GM19452 (cell line): ENCODE measurements around the gene CREG2.
"Not testable (repeated sequence)": the region's sequence is repeated elsewhere in the genome, so short reads cannot be mapped to it uniquely, and the experiment has no call there.

Source experiments
- ATAC-seq: cut with Tn5 transposase; IDR thresholded peaks from one replicate; pipeline ENCODE4 v1.9.1; 2021; ENCODE audit not compliant: unreplicated experiment

The CREG2 gene

GRCh38 chr2:101374821-101375561 lies 12.3 kb downstream of the CREG2 start:
- ATAC-seq = no peak

- ATAC-seq = no peak
Measured at GRCh38 chr2:101372792-101373191, 14.5 kb downstream of the CREG2 start.

- ATAC-seq = no peak
Measured at GRCh38 chr2:101371636-101372035, 15.7 kb downstream of the CREG2 start.

- no peak for ATAC-seq
Measured at GRCh38 chr2:101369100-101369499, 18.2 kb downstream of the CREG2 start.

- ATAC-seq = no peak
Measured at GRCh38 chr2:101368376-101368775, 18.9 kb downstream of the CREG2 start.

- no peak for ATAC-seq
Measured at GRCh38 chr2:101367508-101367907, 19.8 kb downstream of the CREG2 start.

GRCh38 chr2:101364878-101365277 lies 22.4 kb downstream of the CREG2 start:
- ATAC-seq = no peak

- no peak for ATAC-seq
Measured at GRCh38 chr2:101362777-101363176, 24.5 kb downstream of the CREG2 start.

GRCh38 chr2:101362316-101362715 lies 25.0 kb downstream of the CREG2 start:
- no peak for ATAC-seq

- no peak for ATAC-seq
Measured at GRCh38 chr2:101361522-101361921, 25.8 kb downstream of the CREG2 start.

- no peak for ATAC-seq
Measured at GRCh38 chr2:101361121-101361520, 26.2 kb downstream of the CREG2 start.

GRCh38 chr2:101360232-101360631 lies 27.1 kb downstream of the CREG2 start:
- ATAC-seq = no peak

- no peak for ATAC-seq
Measured at GRCh38 chr2:101359410-101359954, 27.8 kb downstream of the CREG2 start.

- no peak for ATAC-seq
Measured at GRCh38 chr2:101357376-101357775, 29.9 kb downstream of the CREG2 start.

GRCh38 chr2:101356521-101356920 lies 30.8 kb downstream of the CREG2 start:
- no peak for ATAC-seq

- ATAC-seq = no peak
Measured at GRCh38 chr2:101356055-101356454, 31.2 kb downstream of the CREG2 start.

- no peak for ATAC-seq
Measured at GRCh38 chr2:101355401-101356054, 31.8 kb downstream of the CREG2 start.

GRCh38 chr2:101354420-101355311 lies 32.6 kb downstream of the CREG2 start:
- no peak for ATAC-seq

- not testable (repeated sequence) for ATAC-seq
Measured at GRCh38 chr2:101352631-101353030, 34.7 kb downstream of the CREG2 start.

- ATAC-seq = no peak
Measured at GRCh38 chr2:101351207-101351606, 36.1 kb downstream of the CREG2 start.

- no peak for ATAC-seq
Measured at GRCh38 chr2:101349893-101350662, 37.2 kb downstream of the CREG2 start.
